ENCODE results near the gene EMP2.

DNA sequence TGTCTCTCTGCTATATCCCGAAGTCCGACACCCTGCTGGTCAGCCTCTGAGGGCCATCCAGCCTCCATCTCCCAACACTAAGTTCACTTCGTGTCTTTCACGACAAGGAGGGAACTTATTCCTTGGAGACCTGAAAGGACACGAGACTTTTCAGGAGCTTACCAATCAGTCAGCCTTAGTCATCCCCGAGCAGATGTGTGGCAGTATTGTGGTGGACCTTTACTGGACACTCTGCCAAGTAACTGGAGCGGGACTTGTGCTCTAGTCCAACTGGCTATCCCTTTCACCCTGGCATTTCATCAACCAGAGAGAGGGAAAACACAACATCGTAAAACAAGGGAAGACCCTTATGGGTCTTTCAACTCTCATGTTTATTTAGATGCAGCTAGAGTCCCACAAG, 87.1 kb downstream of the EMP2 start:
- TF ChIP-seq, protein P1, sequence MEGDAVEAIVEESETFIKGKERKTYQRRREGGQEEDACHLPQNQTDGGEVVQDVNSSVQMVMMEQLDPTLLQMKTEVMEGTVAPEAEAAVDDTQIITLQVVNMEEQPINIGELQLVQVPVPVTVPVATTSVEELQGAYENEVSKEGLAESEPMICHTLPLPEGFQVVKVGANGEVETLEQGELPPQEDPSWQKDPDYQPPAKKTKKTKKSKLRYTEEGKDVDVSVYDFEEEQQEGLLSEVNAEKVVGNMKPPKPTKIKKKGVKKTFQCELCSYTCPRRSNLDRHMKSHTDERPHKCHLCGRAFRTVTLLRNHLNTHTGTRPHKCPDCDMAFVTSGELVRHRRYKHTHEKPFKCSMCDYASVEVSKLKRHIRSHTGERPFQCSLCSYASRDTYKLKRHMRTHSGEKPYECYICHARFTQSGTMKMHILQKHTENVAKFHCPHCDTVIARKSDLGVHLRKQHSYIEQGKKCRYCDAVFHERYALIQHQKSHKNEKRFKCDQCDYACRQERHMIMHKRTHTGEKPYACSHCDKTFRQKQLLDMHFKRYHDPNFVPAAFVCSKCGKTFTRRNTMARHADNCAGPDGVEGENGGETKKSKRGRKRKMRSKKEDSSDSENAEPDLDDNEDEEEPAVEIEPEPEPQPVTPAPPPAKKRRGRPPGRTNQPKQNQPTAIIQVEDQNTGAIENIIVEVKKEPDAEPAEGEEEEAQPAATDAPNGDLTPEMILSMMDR (IDR thresholded peaks at IDR 0.05) = no peak
- no peak for TF ChIP-seq POLR2A (IDR thresholded peaks at IDR 0.05)

All from adrenal gland (tissue), 5 donors.